ENCODE results near the gene CHD9.

GRCh38 chr16:53061701-53062159 is 6.9 kb downstream of the CHD9 start:
- no peak for TF ChIP-seq POLR2AphosphoS5 (IDR thresholded peaks at IDR 0.05)
- TF ChIP-seq POLR2A (IDR thresholded peaks at IDR 0.05): no peak

Measured in prostate gland (tissue), 1 donor.